NB4 (cell line): ENCODE measurements around the gene FOSL2.

Source experiments
- MYC ChIP-seq: IDR thresholded peaks from 2 replicates; pipeline ENCODE4 v1.6.1; 2011; ENCODE audit warnings: low read depth, low read length
- TF ChIP-seq, protein P1 (sequence below): IDR thresholded peaks from one replicate; pipeline ENCODE4 v1.5.1; 2012; ENCODE audit warnings: low read depth, low read length

DNA sequence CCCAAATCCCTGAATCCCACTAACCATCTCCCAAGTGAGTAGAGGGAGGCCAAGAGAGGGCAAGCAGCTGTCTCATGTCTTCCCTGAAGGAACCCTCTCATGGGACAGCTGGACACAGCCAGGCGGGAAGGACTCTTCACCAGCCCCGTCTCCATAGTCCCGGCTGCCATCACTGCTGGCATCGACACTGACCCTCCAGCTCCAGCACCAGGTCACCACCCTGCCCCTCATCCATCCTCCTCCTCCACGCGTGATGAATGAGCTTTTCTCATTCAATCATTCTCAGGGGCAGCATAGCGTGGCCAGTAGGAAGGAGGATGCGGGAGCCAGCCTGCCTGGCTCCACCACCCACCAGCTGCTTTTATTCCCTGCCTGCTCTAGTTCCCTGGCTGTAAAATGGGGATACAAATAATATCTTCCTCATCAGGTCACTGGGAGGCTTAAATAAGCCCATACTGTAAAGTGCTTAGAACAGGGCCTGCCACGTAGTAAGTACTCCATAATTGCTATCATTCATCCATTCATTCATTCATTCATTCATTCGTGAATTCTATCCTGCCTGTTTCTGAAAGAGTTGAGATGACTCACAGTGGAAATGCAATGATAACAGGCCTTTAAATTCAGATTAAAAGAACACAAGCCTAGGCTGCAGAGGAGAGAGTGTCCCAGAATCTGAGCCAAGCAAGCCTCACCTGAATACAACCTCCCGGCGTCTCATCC lies 30.5 kb upstream of the FOSL2 start:
- TF ChIP-seq, protein P1, sequence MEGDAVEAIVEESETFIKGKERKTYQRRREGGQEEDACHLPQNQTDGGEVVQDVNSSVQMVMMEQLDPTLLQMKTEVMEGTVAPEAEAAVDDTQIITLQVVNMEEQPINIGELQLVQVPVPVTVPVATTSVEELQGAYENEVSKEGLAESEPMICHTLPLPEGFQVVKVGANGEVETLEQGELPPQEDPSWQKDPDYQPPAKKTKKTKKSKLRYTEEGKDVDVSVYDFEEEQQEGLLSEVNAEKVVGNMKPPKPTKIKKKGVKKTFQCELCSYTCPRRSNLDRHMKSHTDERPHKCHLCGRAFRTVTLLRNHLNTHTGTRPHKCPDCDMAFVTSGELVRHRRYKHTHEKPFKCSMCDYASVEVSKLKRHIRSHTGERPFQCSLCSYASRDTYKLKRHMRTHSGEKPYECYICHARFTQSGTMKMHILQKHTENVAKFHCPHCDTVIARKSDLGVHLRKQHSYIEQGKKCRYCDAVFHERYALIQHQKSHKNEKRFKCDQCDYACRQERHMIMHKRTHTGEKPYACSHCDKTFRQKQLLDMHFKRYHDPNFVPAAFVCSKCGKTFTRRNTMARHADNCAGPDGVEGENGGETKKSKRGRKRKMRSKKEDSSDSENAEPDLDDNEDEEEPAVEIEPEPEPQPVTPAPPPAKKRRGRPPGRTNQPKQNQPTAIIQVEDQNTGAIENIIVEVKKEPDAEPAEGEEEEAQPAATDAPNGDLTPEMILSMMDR, result no peak
- TF ChIP-seq MYC, result no peak
